Endothelial cell of umbilical vein (primary cell): ENCODE measurements around the gene SWSAP1. TPM values are rescaled to one million over a fixed set of nuclear protein-coding genes. Genes with fewer than 3 reads are reported as not detected.

ENCODE experiments used
- BruUV-seq: library from RNA; stranded (reverse); fragments of 400-500 nt; replicated peaks from 2 replicates; lab custom pipeline; 2021; lab: Mats Ljungman, UMichigan
- CTCF ChIA-PET: fragments of 300-600, 350-600 bp; sonication (Branson Sonifier 250); formaldehyde crosslinking; loops from one replicate; lab custom pipeline; 2021; ENCODE audit warnings: antibody characterized with exemption, inconsistent platforms; lab: Charles Lee
- POLR2A ChIA-PET: fragments of 300-600, 350-600 bp; sonication (Branson Sonifier 250); formaldehyde crosslinking; loops from one replicate; lab custom pipeline; 2021; ENCODE audit warnings: antibody characterized with exemption, inconsistent platforms; lab: Charles Lee
- DNase-seq: peaks from one replicate; pipeline ENCODE4 v3.0.0-alpha.2; 2011; ENCODE audit warnings: low read depth, low spot score
- FAIRE-seq: peaks from 2 replicates; lab custom pipeline; 2011; peaks lifted over from hg19 to GRCh38; lab: Jason Lieb, UNC
- H2AFZ ChIP-seq: 2 replicates; pipeline ENCODE4 v1.6.0; 2012; ENCODE audit warnings: low read depth, low read length, control low read depth, inconsistent platforms
- H3K27ac ChIP-seq: 2 replicates; pipeline ENCODE4 v1.5.1; 2011; ENCODE audit warnings: low read depth, mild to moderate bottlenecking, control low read depth, low read length, moderate library complexity; ENCODE audit not compliant: insufficient read depth
- H3K27me3 ChIP-seq, 2 experiments: 2 replicates each; pipeline versions ENCODE4 v1.6.0 to v1.6.1; 2011; ENCODE audit warnings: low read length in 2 of 2, mixed read lengths in 1 of 2; ENCODE audit not compliant: control insufficient read depth in 2 of 2, insufficient read depth in 2 of 2
- H3K36me3 ChIP-seq, 2 experiments: 2 replicates in 1 of 2; 3 replicates in 1 of 2; pipeline ENCODE4 v1.5.1; 2011; ENCODE audit warnings: low read length in 2 of 2, mild to moderate bottlenecking in 1 of 2, moderate library complexity in 1 of 2; ENCODE audit not compliant: control insufficient read depth in 2 of 2, insufficient read depth in 2 of 2; ENCODE audit errors: extremely low read depth in 1 of 2
- H3K4me1 ChIP-seq: 3 replicates; pipeline ENCODE4 v1.5.1; 2011; ENCODE audit warnings: mild to moderate bottlenecking, low read length; ENCODE audit not compliant: control insufficient read depth, insufficient read depth; ENCODE audit errors: extremely low read depth
- H3K4me2 ChIP-seq: 2 replicates; pipeline ENCODE4 v1.6.1; 2011; ENCODE audit warnings: low read length, control low read depth, mixed read lengths; ENCODE audit not compliant: insufficient read depth
- H3K4me3 ChIP-seq, 3 experiments: fragments of 200-600 bp in 1 of 3; sonication (generic), shearing (Covaris generic) in 1 of 3; replicated peaks in 1 of 3; 2 replicates each; pipeline ENCODE4 v1.5.1; 2011 to 2016; ENCODE audit warnings: control low read depth in 3 of 3, low read length in 3 of 3, mild to moderate bottlenecking in 2 of 3, inconsistent platforms in 1 of 3, low read depth in 1 of 3, moderate library complexity in 1 of 3; ENCODE audit not compliant: insufficient read depth in 1 of 3
- H3K79me2 ChIP-seq: 2 replicates; pipeline ENCODE4 v1.6.0; 2012; ENCODE audit warnings: low read length, inconsistent platforms; ENCODE audit not compliant: control insufficient read depth, insufficient read depth
- H3K9ac ChIP-seq: replicated peaks from 2 replicates; pipeline ENCODE3; 2011; ENCODE audit warnings: low read length, control low read depth; ENCODE audit not compliant: insufficient read depth; ENCODE audit errors: extremely low read depth
- H3K9me1 ChIP-seq: replicated peaks from 3 replicates; pipeline ENCODE4 v1.6.0; 2011; ENCODE audit warnings: mild to moderate bottlenecking, low read length; ENCODE audit not compliant: control insufficient read depth, insufficient read depth; ENCODE audit errors: extremely low read depth
- H3K9me3 ChIP-seq: replicated peaks from 2 replicates; pipeline ENCODE4 v1.5.1; 2012; ENCODE audit warnings: low read length, inconsistent platforms; ENCODE audit not compliant: control insufficient read depth, insufficient read depth
- H4K20me1 ChIP-seq: replicated peaks from 2 replicates; pipeline ENCODE3; 2011; ENCODE audit warnings: mild to moderate bottlenecking, low read length; ENCODE audit not compliant: control insufficient read depth, insufficient read depth; ENCODE audit errors: extremely low read depth
- EZH2 ChIP-seq: IDR thresholded peaks from 2 replicates; pipeline ENCODE4 v1.6.1; 2012; ENCODE audit warnings: borderline replicate concordance, low read depth, mild to moderate bottlenecking, moderate library complexity, low read length, inconsistent platforms; ENCODE audit not compliant: severe bottlenecking
- FOS ChIP-seq: IDR thresholded peaks from 2 replicates; pipeline ENCODE4 v1.6.1; 2011; ENCODE audit warnings: mild to moderate bottlenecking, low read length, moderate library complexity, borderline replicate concordance; ENCODE audit not compliant: insufficient read depth
- GATA2 ChIP-seq: IDR thresholded peaks from 2 replicates; pipeline ENCODE4 v1.7.0; 2011; ENCODE audit warnings: low read depth, mild to moderate bottlenecking, moderate library complexity, mixed read lengths, low read length; ENCODE audit not compliant: insufficient read length, insufficient read depth
- JUN ChIP-seq: IDR thresholded peaks from 2 replicates; pipeline ENCODE4 v1.6.1; 2011; ENCODE audit warnings: borderline replicate concordance, low read depth; ENCODE audit not compliant: insufficient read length, insufficient read depth
- MYC ChIP-seq: IDR thresholded peaks from one replicate; pipeline ENCODE4 v1.6.1; 2011; ENCODE audit warnings: mild to moderate bottlenecking, low read depth, low read length
- POLR2A ChIP-seq: IDR thresholded peaks from 2 replicates; pipeline ENCODE4 v1.6.1; 2012; ENCODE audit warnings: low read depth, mild to moderate bottlenecking, control low read depth, low read length
- POLR2AphosphoS5 ChIP-seq: IDR thresholded peaks from 2 replicates; pipeline ENCODE4 v1.6.1; 2012; ENCODE audit warnings: low read depth, mild to moderate bottlenecking, control low read depth, low read length, moderate library complexity; ENCODE audit not compliant: insufficient read depth
- dilution Hi-C: fragments of 300-500 bp; cut with MboI; formaldehyde crosslinking; loops from one replicate; pipeline ENCODE4 v1.15.0; 2019; ENCODE audit warnings: low sequenced_read_pairs; ENCODE audit not compliant: extremely low pct_ligation_motif_present
- intact Hi-C: fragments of 100-400 bp; cut with micrococcal nuclease; formaldehyde crosslinking; loops from one replicate; pipeline ENCODE4 v1.10.0; 2022
- polyA plus RNA-seq, 4 experiments: library from polyadenylated mRNA; depleted of rRNA in 3 of 4; stranded (reverse) in 3 of 4; unstranded in 1 of 4; fragments of >200 nt; gene quantifications; 2 replicates each; pipeline versions ENCODE4 v1.2.1 to v1.2.3, GENCODE V29; 2011 to 2012; ENCODE audit warnings: missing spikeins in 1 of 4
- total RNA-seq: library from RNA; stranded (reverse); gene quantifications from 2 replicates; pipeline ENCODE4 v1.2.3, GENCODE V29; 2021
- TF ChIP-seq, protein P1 (sequence below), 2 donors: IDR thresholded peaks; 1 replicate in 1 of 2; 2 replicates in 1 of 2; pipeline ENCODE4 v1.5.1; 2011; ENCODE audit warnings: low read length in 2 of 2, mild to moderate bottlenecking in 2 of 2, moderate library complexity in 2 of 2, control low read depth in 1 of 2, inconsistent platforms in 1 of 2, low read depth in 1 of 2; ENCODE audit not compliant: insufficient read depth in 1 of 2; ENCODE audit errors: extremely low read depth in 1 of 2
- TF ChIP-seq, protein P2 (sequence below): IDR thresholded peaks from 2 replicates; pipeline ENCODE4 v1.6.1; 2011; ENCODE audit not compliant: insufficient read depth, insufficient read length

Gene SWSAP1
- total and polyA plus RNA-seq, 2 donors (not counting 3 experiments of a cell fraction or from before 2014, with no cell fraction given) = 3.7 to 4.4 TPM

DNA sequence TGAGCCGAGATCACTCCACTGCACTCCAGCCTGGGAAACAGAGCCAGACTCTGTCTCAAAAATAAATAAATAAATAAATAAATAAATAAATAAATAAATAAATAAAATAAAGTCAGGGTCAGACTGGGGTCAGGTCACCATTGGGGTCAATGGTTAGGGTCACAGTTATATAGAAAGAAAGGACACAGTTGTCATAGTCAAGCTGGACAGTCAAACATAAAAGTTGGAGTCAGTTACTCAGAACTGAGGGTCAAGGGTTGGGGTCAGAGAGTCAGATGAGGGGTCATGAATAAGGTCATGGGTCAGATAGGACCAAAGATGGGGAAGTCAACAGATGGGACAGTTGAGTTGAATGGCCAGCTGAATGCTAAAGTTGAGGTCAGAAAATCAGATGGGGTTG lies 26.3 kb downstream of the SWSAP1 start:
- Histone ChIP-seq H3K9ac (no peak overlapping the region), H3K9me3 (no peaks in the 10 kb centered on the region), H3K4me3 (no peak overlapping the region), H3K79me2 (no peaks in the 10 kb centered on the region), H3K36me3 (no peaks in the 10 kb centered on the region), H3K4me1 (no peaks in the 10 kb centered on the region), H3K27me3 (no peaks in the 10 kb centered on the region), H4K20me1 (no peaks in the 10 kb centered on the region), H2AFZ (no peak overlapping the region), H3K4me2 (no peak overlapping the region), H3K27ac (no peak overlapping the region), H3K9me1 (no peaks in the 10 kb centered on the region)
- DNase-seq (no peak), FAIRE-seq (no peak)
- TF ChIP-seq, protein P1, sequence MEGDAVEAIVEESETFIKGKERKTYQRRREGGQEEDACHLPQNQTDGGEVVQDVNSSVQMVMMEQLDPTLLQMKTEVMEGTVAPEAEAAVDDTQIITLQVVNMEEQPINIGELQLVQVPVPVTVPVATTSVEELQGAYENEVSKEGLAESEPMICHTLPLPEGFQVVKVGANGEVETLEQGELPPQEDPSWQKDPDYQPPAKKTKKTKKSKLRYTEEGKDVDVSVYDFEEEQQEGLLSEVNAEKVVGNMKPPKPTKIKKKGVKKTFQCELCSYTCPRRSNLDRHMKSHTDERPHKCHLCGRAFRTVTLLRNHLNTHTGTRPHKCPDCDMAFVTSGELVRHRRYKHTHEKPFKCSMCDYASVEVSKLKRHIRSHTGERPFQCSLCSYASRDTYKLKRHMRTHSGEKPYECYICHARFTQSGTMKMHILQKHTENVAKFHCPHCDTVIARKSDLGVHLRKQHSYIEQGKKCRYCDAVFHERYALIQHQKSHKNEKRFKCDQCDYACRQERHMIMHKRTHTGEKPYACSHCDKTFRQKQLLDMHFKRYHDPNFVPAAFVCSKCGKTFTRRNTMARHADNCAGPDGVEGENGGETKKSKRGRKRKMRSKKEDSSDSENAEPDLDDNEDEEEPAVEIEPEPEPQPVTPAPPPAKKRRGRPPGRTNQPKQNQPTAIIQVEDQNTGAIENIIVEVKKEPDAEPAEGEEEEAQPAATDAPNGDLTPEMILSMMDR (IDR thresholded peaks at IDR 0.05; ENCODE audit: extremely low read depth in 1 of 2, insufficient read depth in 1 of 2, low read depth in 1 of 2, low read length in 2 of 2) = no peak
- TF ChIP-seq POLR2AphosphoS5 = no peak
- no peak for TF ChIP-seq GATA2
- BruUV-seq = no TSS peak
- POLR2A ChIA-PET = no interaction called here
- intact Hi-C loops (no loop called here), dilution Hi-C loops (no loop called here)
- CTCF ChIA-PET = no interaction called here

DNA sequence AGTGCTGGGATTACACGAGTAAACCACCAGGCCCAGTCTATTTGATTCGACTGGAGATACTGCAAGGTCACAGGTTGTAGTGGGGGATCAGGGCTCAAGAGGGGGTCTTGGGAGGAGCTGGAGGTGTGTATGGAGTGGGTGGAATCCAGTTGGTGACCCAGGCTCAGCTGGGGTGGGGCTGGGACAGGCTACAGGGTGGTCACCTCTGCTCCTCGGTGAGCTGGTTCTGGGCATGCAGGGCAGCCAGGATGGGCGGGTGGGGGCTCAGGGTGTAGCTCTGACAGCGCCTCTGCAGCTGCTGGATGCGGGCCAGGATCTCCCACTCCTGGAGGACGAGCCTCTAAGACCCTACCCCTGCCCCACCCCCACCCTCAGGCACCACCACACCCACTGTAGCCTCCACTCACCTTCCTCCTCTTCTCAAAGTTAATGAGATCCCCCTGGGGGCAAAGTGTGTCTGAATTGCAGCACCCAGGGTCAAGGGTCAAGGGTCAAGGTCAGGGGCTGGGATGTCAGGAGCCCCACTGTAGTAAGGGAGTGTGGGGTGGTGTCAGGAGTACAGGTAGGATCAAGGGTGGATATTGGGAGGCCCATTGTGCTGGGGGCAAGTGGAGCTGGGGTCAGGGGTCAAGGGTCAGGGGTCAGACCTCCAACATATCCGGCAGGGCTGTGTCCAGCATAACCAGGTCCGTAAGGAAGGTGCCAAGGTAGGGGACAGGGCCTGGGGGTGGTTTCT lies 27.5 kb downstream of the SWSAP1 start:
- no TSS peak for BruUV-seq
- FAIRE-seq = no peak
- Histone ChIP-seq H2AFZ (no peak overlapping the region), H3K4me1 (no peaks in the 10 kb centered on the region), H3K36me3 (no peaks in the 10 kb centered on the region), H3K27ac (no peak overlapping the region), H3K9me3 (no peaks in the 10 kb centered on the region), H3K4me3 (no peak overlapping the region), H3K4me2 (no peak overlapping the region), H3K27me3 (no peaks in the 10 kb centered on the region), H3K9ac (no peak overlapping the region), H3K79me2 (no peaks in the 10 kb centered on the region), H3K9me1 (no peaks in the 10 kb centered on the region), H4K20me1 (no peaks in the 10 kb centered on the region)
- ChIA-PET POLR2A (no interaction called here), CTCF (no interaction called here)
- TF ChIP-seq GATA2 (no peak), POLR2A (no peak), FOS (no peak), JUN (no peak), POLR2AphosphoS5 (no peak), EZH2 (no peak), MYC (no peak)
- TF ChIP-seq, protein P2, sequence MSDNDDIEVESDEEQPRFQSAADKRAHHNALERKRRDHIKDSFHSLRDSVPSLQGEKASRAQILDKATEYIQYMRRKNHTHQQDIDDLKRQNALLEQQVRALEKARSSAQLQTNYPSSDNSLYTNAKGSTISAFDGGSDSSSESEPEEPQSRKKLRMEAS = no peak
- TF ChIP-seq, protein P1 (IDR thresholded peaks at IDR 0.05; ENCODE audit: extremely low read depth in 1 of 2, insufficient read depth in 1 of 2, low read depth in 1 of 2, low read length in 2 of 2) = no peak
- dilution Hi-C loops (no loop called here), intact Hi-C loops (no loop called here)
- DNase-seq = no peak
